ENCODE data around the gene CYP4F2.

- TF ChIP-seq CTCF (IDR thresholded peaks at IDR 0.05 in 8 of 11, conservative IDR thresholded peaks at IDR 0.05 in 3 of 11) (no peak), POLR2A (IDR thresholded peaks at IDR 0.05) (no peak), POLR2AphosphoS5 (IDR thresholded peaks at IDR 0.05) (no peak)
These were observed 37.4 kb downstream of the CYP4F2 start for GRCh38 chr19:15860522-15860921.
